Left hindlimb (tissue), 1 donor: ENCODE data around the gene GLI3.
A peak's percentile ranks its signal among the peaks of the same experiment; 100 is the strongest.

ENCODE experiments used
- DNase-seq: peaks from one replicate; pipeline ENCODE4 v3.0.0-alpha.2; 2018

The GLI3 gene

GRCh38 chr7:41994036-41994745 lies 242.8 kb downstream of the GLI3 start:
- no peak for DNase-seq

GRCh38 chr7:41992881-41993867 lies 243.8 kb downstream of the GLI3 start:
- no peak for DNase-seq

GRCh38 chr7:41984888-41985287 lies 252.1 kb downstream of the GLI3 start:
- DNase-seq = no peak

- DNase-seq = no peak
These were observed 255.7 kb downstream of the GLI3 start for GRCh38 chr7:41981046-41982040.

GRCh38 chr7:41979834-41980307 lies 257.1 kb downstream of the GLI3 start:
- DNase-seq = peak; percentile 63

GRCh38 chr7:41978858-41979257 lies 258.2 kb downstream of the GLI3 start:
- DNase-seq = no peak

- DNase-seq = no peak
These were observed 259.3 kb downstream of the GLI3 start for GRCh38 chr7:41977661-41978060.

- DNase-seq = no peak
These were observed 259.8 kb downstream of the GLI3 start for GRCh38 chr7:41977151-41977651.

- no peak for DNase-seq
These were observed 260.6 kb downstream of the GLI3 start for GRCh38 chr7:41976411-41976810.

- DNase-seq = no peak
These were observed 261.2 kb downstream of the GLI3 start for GRCh38 chr7:41975849-41976248.

- DNase-seq = no peak
These were observed 262.0 kb downstream of the GLI3 start for GRCh38 chr7:41974870-41975557.

GRCh38 chr7:41973202-41973730 lies 263.7 kb downstream of the GLI3 start:
- no peak for DNase-seq

GRCh38 chr7:41972776-41973175 lies 264.2 kb downstream of the GLI3 start:
- no peak for DNase-seq

- DNase-seq = no peak
These were observed 264.7 kb downstream of the GLI3 start for GRCh38 chr7:41972270-41972669.

GRCh38 chr7:41971640-41972187 lies 265.3 kb downstream of the GLI3 start:
- no peak for DNase-seq

- no peak for DNase-seq
These were observed 266.1 kb downstream of the GLI3 start for GRCh38 chr7:41970941-41971340.

- no peak for DNase-seq
These were observed 267.4 kb downstream of the GLI3 start for GRCh38 chr7:41969561-41970105.

- no peak for DNase-seq
These were observed 269.9 kb downstream of the GLI3 start for GRCh38 chr7:41967156-41967555.

- no peak for DNase-seq
These were observed 271.0 kb downstream of the GLI3 start for GRCh38 chr7:41965951-41966505.
